ENCODE results near the gene MRPL52. TPM values are rescaled to one million over a fixed set of nuclear protein-coding genes. Genes with fewer than 3 reads are reported as not detected.

MRPL52 gene
- total RNA-seq, 1 donor from 2014 or later, result 110 TPM

DNA sequence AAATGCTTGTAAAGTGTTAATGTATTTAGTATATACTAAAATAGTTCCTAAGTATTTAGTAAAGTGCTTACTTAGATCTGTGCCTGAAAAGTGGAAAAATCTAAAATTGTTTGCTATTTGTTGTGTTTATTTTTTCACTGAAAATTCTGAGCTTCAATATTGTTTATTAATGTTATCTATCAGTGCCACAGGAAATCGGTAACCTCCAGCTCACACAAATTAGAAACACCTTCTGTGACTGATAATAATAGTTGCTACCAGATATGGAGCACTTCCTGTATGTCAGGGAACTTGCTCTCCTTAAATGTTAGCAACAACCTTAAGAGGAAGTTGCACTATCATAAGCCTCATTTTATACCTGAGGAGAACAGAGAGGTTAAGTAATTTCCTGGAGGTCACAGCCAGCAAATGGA is 41.1 kb downstream of the MRPL52 start:
- ATAC-seq (peak; percentile 12), DNase-seq (ENCODE audit: missing footprints) (no peak)
- intact Hi-C loops (cut with DNase I), result loop anchor here (2.0 to 5.0 kb wide), 2 partner anchors 46 to 58 kb away; partner anchors contain the start of genes PRMT5 and RBM23

DNA sequence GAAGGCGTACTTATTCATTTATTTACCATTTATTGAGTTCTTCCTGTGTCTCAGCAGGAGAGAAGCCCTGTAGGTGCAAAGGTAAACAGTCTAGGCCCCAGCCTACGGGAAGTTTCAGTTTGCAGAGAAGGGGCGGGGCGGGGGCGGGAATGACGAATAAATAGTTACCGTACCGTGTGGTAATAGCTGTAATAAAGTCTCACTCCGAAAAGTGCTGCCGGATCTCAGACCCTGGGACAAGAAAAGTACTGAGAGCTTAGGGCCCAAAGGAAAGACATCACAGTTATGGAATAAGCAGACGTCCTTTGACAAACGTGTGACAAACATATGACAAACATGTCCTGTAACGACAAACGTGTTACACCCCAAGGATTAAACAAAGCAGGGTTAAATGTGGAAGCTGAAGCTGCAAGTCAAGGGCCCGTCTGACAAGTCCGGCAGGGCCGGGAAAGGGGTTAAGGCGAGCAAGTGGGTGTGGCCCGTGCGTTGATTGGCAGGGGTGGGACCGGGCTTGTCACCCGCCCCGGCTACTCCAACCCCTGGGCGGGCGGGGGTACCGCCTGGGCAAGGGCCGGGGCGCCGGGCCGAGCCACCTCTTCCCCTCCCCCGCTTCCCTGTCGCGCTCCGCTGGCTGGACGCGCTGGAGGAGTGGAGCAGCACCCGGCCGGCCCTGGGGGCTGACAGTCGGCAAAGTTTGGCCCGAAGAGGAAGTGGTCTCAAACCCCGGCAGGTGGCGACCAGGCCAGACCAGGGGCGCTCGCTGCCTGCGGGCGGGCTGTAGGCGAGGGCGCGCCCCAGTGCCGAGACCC is 41.7 kb downstream of the MRPL52 start, which contains the start of gene LRP10:
TSS of gene LRP10 (plus strand) at position 517 of the 809 bp plus-strand sequence. CDS start 564 bp downstream, outside the sequence.
- DNase-seq (ENCODE audit: missing footprints), result peak; percentile 96
- intact Hi-C loops (cut with DNase I), result loop anchor here (2.0 to 5.0 kb wide), 3 partner anchors 29 to 57 kb away; partner anchors contain the start of genes PRMT5 and RBM23
- peak; percentile 97 for ATAC-seq

DNA sequence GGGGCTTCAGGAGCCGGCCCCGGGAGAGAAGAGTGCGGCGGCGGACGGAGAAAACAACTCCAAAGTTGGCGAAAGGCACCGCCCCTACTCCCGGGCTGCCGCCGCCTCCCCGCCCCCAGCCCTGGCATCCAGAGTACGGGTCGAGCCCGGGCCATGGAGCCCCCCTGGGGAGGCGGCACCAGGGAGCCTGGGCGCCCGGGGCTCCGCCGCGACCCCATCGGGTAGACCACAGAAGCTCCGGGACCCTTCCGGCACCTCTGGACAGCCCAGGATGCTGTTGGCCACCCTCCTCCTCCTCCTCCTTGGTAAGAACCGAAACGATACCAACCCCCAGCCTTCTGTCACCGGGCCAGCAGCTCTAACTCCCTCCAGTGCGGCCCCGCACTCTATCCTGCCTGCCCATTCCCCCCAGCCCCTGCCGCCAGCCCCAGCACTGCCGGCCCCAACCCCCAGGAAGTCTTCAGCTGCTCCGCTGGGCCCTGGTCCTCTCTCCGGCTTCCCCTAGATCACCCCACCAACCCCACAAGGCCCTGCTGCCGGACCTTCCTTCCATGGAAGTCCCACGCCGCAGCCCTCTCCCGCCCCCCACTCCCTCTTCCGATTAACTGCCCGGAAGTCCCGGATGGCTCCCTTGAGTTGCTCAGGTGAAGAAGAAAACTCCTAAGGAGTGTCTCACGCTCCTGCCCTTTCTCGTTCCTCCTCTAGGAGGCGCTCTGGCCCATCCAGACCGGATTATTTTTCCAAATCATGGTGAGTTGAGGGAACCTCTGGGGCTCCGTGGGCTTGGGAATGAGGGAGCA is 42.5 kb downstream of the MRPL52 start:
- intact Hi-C loops (cut with DNase I), result loop anchor here (2.0 to 5.0 kb wide), 2 partner anchors 29 to 45 kb away; partner anchors contain the start of gene RBM23

DNA sequence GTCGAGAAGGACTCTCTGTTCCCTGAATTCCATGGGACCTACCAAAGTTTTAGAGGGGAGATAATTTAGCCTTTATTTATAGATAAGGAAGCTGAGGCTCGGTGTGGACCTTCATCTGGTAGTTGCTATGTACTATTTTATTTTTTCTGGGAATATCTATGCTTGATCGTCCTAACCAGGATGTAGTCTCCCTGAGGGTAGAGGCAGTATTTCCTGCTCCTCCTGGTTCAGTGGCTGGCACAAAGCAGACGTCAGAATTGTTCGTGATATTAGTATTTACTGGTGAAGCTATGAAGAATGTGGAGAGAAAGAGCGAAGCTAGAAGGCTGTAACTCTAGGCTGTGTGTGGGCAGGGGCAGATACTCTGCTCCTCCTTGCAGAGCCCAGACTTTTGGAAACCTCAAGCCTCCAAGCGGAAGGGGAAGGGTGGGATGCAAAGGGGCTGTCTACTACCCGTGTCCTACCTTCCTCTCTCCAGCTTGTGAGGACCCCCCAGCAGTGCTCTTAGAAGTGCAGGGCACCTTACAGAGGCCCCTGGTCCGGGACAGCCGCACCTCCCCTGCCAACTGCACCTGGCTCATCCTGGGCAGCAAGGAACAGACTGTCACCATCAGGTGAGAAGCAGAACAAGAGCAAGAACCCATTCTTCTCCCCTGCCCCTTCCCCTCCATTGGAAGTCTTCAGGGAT is 43.3 kb downstream of the MRPL52 start:
- no peak for ATAC-seq
- intact Hi-C loops (cut with DNase I), result loop anchor here (2.0 to 5.0 kb wide), 2 partner anchors 28 to 44 kb away; partner anchors contain the start of gene RBM23
- DNase-seq (ENCODE audit: missing footprints), result no peak

More for the DNA sequence above, 42.5 kb downstream of the MRPL52 start:
- peak; percentile 84 for DNase-seq (ENCODE audit: missing footprints)
- ATAC-seq, result peak; percentile 59

DNA sequence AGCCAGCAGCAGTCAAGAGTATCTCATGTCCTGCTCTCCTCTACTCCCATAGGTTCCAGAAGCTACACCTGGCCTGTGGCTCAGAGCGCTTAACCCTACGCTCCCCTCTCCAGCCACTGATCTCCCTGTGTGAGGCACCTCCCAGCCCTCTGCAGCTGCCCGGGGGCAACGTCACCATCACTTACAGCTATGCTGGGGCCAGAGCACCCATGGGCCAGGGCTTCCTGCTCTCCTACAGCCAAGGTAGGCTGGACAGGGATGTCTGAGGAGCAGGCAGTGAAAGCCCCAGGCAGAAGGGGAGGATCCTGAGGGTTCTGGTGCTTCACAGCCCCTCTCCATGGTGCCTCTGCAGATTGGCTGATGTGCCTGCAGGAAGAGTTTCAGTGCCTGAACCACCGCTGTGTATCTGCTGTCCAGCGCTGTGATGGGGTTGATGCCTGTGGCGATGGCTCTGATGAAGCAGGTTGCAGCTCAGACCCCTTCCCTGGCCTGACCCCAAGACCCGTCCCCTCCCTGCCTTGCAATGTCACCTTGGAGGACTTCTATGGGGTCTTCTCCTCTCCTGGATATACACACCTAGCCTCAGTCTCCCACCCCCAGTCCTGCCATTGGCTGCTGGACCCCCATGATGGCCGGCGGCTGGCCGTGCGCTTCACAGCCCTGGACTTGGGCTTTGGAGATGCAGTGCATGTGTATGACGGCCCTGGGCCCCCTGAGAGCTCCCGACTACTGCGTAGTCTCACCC is 45.5 kb downstream of the MRPL52 start:
- ATAC-seq, result no peak
- no peak for DNase-seq (ENCODE audit: missing footprints)
- intact Hi-C loops (cut with DNase I), result no loop called here

DNA sequence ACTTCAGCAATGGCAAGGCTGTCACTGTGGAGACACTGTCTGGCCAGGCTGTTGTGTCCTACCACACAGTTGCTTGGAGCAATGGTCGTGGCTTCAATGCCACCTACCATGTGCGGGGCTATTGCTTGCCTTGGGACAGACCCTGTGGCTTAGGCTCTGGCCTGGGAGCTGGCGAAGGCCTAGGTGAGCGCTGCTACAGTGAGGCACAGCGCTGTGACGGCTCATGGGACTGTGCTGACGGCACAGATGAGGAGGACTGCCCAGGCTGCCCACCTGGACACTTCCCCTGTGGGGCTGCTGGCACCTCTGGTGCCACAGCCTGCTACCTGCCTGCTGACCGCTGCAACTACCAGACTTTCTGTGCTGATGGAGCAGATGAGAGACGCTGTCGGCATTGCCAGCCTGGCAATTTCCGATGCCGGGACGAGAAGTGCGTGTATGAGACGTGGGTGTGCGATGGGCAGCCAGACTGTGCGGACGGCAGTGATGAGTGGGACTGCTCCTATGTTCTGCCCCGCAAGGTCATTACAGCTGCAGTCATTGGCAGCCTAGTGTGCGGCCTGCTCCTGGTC is 46.1 kb downstream of the MRPL52 start:
- intact Hi-C loops (cut with DNase I), result no loop called here
- ATAC-seq, result no peak
- DNase-seq (ENCODE audit: missing footprints), result no peak

DNA sequence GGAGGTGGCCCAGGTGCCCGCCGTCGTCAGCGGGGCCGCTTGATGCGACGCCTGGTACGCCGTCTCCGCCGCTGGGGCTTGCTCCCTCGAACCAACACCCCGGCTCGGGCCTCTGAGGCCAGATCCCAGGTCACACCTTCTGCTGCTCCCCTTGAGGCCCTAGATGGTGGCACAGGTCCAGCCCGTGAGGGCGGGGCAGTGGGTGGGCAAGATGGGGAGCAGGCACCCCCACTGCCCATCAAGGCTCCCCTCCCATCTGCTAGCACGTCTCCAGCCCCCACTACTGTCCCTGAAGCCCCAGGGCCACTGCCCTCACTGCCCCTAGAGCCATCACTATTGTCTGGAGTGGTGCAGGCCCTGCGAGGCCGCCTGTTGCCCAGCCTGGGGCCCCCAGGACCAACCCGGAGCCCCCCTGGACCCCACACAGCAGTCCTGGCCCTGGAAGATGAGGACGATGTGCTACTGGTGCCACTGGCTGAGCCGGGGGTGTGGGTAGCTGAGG is 47.4 kb downstream of the MRPL52 start:
- DNase-seq (ENCODE audit: missing footprints), result no peak
- intact Hi-C loops (cut with DNase I), result no loop called here
- no peak for ATAC-seq

DNA sequence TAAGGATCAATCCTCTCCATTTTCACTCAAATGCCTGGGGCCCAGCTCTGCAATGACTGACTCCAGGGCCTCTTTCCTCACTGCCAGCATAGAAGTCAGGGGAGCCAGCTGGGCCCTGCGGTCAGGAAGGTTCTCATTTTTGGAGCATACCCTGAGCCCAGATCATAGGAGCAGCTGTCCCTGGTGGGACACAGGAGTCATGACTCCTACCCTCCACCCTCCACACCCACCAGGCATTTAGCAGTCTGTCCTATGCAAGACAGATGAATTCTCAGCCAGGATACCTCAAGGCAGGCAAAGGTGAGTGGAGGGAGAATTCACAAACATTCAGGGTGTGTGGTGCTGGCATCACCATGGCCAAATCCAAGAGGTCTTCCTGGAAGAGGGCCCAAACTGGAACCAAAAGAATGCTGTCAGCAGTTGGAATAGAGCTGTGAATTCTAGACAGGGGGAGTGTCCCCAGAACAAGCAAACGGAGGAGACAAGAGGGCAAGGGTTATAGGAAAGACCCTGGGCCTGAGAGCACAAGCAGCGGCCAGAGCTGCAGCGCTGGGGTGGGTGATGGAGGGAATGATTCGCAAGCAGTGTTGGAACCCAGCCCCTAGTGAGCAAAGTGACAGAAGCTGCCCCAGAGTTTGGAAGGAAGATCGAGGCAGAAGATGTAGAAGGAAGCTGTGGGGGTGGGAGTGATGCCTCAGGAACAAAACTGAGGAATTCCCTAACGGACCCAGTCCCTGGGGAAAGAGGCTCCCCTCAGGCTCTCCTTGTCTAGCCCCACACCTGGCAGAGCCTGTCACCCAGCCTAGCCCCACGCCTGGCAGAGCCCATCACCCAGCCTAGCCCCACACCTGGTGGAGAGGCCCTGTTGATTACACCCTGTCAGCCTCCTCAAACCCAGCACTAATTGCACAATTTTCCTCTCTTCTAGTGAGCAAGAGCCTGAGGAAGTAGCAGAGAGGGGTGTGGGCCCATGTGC is 48.9 kb downstream of the MRPL52 start:
- ATAC-seq (no peak), DNase-seq (ENCODE audit: missing footprints) (no peak)
- intact Hi-C loops (cut with DNase I), result no loop called here

DNA sequence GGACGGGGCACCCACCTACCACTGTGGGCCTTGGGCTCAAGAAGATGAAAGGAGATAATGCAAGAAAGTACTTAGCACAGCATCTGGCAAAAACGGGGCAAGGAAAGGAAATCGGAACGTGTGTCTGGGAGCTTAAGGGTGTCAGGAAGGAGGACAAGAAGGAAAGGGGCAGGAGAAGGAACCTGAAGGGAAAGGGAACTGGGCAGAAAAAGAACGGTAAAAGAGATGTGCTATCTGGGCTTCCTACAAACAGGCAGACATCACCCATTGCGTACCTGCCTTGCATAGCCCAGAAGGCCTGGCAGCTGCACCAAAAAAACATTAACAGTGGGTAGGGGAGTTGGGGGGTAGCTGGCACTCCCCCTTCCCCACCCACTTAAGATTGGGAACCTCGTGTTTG is 52.4 kb downstream of the MRPL52 start:
- ATAC-seq, result no peak
- intact Hi-C loops (cut with DNase I), result no loop called here

DNA sequence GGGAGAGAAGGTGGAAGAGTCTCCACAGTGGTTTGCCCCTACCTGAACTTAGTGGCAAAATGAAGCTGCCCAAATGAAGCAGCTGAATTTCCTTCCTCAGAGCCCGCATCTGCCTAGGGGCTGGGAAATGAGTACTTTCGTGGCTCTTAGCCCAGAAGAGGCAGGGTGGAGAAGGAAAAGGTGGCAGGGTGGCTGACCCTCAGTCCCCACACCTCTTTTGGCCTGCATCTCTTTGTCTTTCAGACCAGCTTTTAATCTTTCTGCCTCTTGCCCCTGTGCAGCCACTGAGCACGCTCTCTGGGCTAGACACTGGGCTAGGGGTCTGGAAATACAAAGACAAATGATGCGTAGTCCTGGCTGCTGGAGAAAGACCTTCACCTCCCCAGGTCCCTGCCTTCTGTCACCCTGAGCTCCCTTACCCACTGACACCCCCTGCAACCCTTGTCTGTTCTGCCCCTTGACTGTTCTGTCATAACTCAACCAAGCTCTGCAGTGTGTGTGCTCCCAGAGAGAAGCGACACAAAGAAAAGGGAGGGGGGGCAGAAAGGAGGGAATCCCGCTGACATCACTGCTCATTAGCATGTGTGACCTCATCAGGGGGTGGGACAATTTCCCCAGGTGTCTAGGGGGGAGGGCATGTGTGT is 53.0 kb downstream of the MRPL52 start:
- intact Hi-C loops (cut with DNase I), result no loop called here
- no peak for ATAC-seq
- DNase-seq (ENCODE audit: missing footprints), result no peak

More for the DNA sequence above, 52.4 kb downstream of the MRPL52 start:
- no peak for DNase-seq (ENCODE audit: missing footprints)

DNA sequence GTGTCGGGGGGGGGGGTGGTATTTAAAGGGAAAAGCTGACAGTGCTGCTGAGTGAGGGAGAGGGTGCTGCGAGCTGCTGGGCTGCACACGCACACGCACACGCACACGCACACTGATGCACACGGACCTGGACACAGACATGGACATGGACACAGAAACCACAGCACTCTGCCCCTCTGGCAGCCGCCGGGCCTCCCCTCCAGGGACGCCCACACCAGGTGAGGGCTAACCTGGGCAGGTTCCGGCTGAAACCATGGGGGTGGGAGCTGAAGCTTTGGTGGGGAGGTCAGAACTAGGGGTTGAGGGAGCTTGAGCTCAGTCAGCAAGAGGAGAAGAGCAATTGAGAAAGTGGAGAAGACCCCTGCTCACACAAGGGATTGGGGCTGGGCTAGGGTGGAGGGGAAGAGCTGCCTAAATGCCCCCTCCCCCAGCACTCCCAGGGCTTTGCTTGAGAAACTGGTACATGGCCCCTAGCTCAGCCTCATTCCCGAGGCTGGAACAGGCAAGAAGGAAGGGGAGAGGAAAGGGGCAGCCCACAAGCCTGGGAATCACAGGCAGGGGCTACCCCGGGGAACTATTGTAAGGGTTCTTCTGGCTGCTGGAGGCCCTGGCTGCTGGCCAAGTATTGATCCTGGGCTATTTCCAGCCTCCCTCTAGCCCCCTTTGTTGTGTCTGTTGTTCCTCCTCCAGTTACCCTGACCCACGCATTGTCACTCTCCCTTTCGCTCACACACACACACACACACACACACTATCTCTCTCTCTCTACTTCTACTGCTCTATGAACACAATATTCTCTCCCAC is 53.7 kb downstream of the MRPL52 start, which contains the start of gene REM2:
TSS of gene REM2 (plus strand) at position 50 of the 804 bp plus-strand sequence. CDS start at position 116, 66 bp downstream.
- ATAC-seq (no peak), DNase-seq (ENCODE audit: missing footprints) (no peak)
- intact Hi-C loops (cut with DNase I), result no loop called here

DNA sequence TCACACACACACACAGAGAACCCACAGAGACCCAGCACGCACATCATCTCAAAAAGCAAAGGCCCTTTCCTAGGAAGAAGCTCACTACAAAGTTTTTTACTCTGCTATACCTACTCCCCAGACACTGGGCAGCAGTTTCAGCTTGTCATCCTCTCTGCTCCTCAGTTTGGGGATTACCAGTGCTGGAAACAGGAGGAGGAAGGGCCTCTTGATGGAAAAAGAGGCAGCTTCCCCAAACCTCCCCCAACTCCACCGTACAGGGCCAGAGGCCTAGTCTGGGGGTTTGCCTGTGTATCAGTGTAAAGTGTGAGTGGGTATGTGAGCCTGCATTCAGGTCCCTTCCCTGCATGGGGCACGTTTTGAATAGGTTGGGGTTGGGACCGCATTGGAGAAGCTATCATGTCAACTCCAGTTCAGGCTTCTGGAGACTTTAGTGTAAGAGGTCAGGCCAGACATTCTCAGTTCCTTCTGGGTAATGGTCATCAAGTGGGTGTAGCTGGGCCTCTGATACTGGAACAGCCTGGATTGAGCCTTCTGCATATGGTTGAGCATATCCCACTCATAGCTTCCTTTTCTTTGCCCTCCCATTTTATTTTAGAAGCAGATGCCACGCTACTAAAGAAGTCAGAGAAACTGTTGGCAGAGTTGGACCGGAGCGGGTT is 54.5 kb downstream of the MRPL52 start:
- intact Hi-C loops (cut with DNase I), result no loop called here
- ATAC-seq, result no peak

More for the DNA sequence above, 54.5 kb downstream of the MRPL52 start:
- no peak for DNase-seq (ENCODE audit: missing footprints)

Measured in Right ventricle myocardium inferior (tissue), 1 donor.